ENCODE data around the gene KLHL4. TPM values are rescaled to one million over a fixed set of nuclear protein-coding genes. Genes with fewer than 3 reads are reported as not detected.

Gene KLHL4
- total and polyA plus RNA-seq, 2 donors (not counting 1 experiment from before 2014, with no cell fraction given), result not detected

- H3K27me3 Mint-ChIP-seq, result no peaks in the 10 kb centered on the region
- no peak overlapping the region for H3K4me2 ChIP-seq (replicated peaks; ENCODE audit: low read depth, low read length, poor library complexity, severe bottlenecking)
- H3K4me3 ChIP-seq (ENCODE audit: control extremely low read depth in 1 of 5, extremely low read depth in 1 of 5, insufficient read depth in 1 of 5, low read depth in 2 of 5, low read length in 4 of 5), result no peak overlapping the region
- CTCF ChIA-PET, result no interaction called here
- no peak overlapping the region for H3K27ac Mint-ChIP-seq
- H3K27ac ChIP-seq (ENCODE audit: low read length in 2 of 2), result no peak overlapping the region
- no peak overlapping the region for H3K9ac ChIP-seq (ENCODE audit: low read length)
- POLR2A ChIA-PET, result no interaction called here
- no peaks in the 10 kb centered on the region for H3K36me3 ChIP-seq (replicated peaks in 1 of 2; ENCODE audit: control extremely low read depth in 1 of 2, control insufficient read depth in 1 of 2, extremely low read depth in 1 of 2, insufficient read depth in 2 of 2, low read length in 1 of 2)
- ATAC-seq (ENCODE audit: low read depth) (no peak), DNase-seq (no peak)
- TF ChIP-seq CTCF (IDR thresholded peaks at IDR 0.05), result no peak
- TF ChIP-seq EZH2 (IDR thresholded peaks at IDR 0.05; ENCODE audit: borderline replicate concordance, insufficient read depth, low read depth, low read length, poor library complexity, severe bottlenecking), result no peak
- H3K27me3 ChIP-seq (replicated peaks in 1 of 4; ENCODE audit: control extremely low read depth in 1 of 4, control insufficient read depth in 3 of 4, insufficient read depth in 4 of 4, low read length in 3 of 4), result no peaks in the 10 kb centered on the region
- H3K4me1 Mint-ChIP-seq, result no peaks in the 10 kb centered on the region
- WGBS (ENCODE audit: insufficient coverage), result 100% methylated on average over 3 of the region's 10 CpGs
- H3K79me2 ChIP-seq (ENCODE audit: control insufficient read depth, insufficient read depth, low read length), result no peaks in the 10 kb centered on the region
- H2AFZ ChIP-seq (ENCODE audit: insufficient read depth, low read depth, low read length, poor library complexity, severe bottlenecking), result no peak overlapping the region
- no peaks in the 10 kb centered on the region for H3K9me3 Mint-ChIP-seq (ENCODE audit: insufficient read depth)
- no peaks in the 10 kb centered on the region for H3K4me1 ChIP-seq (ENCODE audit: control insufficient read depth in 2 of 2, insufficient read depth in 2 of 2, low read length in 2 of 2)
- intact Hi-C loops (cut with micrococcal nuclease), result no loop called here
- no peak overlapping the region for H3K4me3 Mint-ChIP-seq
- H4K20me1 ChIP-seq (ENCODE audit: control insufficient read depth, insufficient read depth, low read length, poor library complexity, severe bottlenecking), result no peaks in the 10 kb centered on the region
- no peaks in the 10 kb centered on the region for H3K9me3 ChIP-seq (ENCODE audit: control extremely low read depth in 1 of 3, control insufficient read depth in 2 of 3, insufficient read depth in 1 of 3, low read length in 2 of 3)
These were observed 10.9 kb downstream of the KLHL4 start for GRCh38 chrX:87528487-87528886.

- no peaks in the 10 kb centered on the region for H3K27me3 Mint-ChIP-seq
- Histone ChIP-seq H3K4me1 (ENCODE audit: control insufficient read depth in 2 of 2, insufficient read depth in 2 of 2, low read length in 2 of 2) (no peaks in the 10 kb centered on the region), H3K36me3 (replicated peaks in 1 of 2; ENCODE audit: control extremely low read depth in 1 of 2, control insufficient read depth in 1 of 2, extremely low read depth in 1 of 2, insufficient read depth in 2 of 2, low read length in 1 of 2) (no peaks in the 10 kb centered on the region), H4K20me1 (ENCODE audit: control insufficient read depth, insufficient read depth, low read length, poor library complexity, severe bottlenecking) (no peaks in the 10 kb centered on the region), H3K79me2 (ENCODE audit: control insufficient read depth, insufficient read depth, low read length) (no peaks in the 10 kb centered on the region), H3K9ac (ENCODE audit: low read length) (no peak overlapping the region), H3K27me3 (replicated peaks in 1 of 4; ENCODE audit: control extremely low read depth in 1 of 4, control insufficient read depth in 3 of 4, insufficient read depth in 4 of 4, low read length in 3 of 4) (no peaks in the 10 kb centered on the region), H3K9me3 (ENCODE audit: control extremely low read depth in 1 of 3, control insufficient read depth in 2 of 3, insufficient read depth in 1 of 3, low read length in 2 of 3) (no peaks in the 10 kb centered on the region), H3K4me3 (ENCODE audit: control extremely low read depth in 1 of 5, extremely low read depth in 1 of 5, insufficient read depth in 1 of 5, low read depth in 2 of 5, low read length in 4 of 5) (no peak overlapping the region), H2AFZ (ENCODE audit: insufficient read depth, low read depth, low read length, poor library complexity, severe bottlenecking) (no peak overlapping the region), H3K27ac (ENCODE audit: low read length in 2 of 2) (no peak overlapping the region), H3K4me2 (replicated peaks; ENCODE audit: low read depth, low read length, poor library complexity, severe bottlenecking) (no peak overlapping the region)
- ATAC-seq (ENCODE audit: low read depth), result no peak
- ChIA-PET POLR2A (no interaction called here), CTCF (no interaction called here)
- TF ChIP-seq EZH2 (IDR thresholded peaks at IDR 0.05; ENCODE audit: borderline replicate concordance, insufficient read depth, low read depth, low read length, poor library complexity, severe bottlenecking), result no peak
- no peak for TF ChIP-seq CTCF (IDR thresholded peaks at IDR 0.05)
- intact Hi-C loops (cut with micrococcal nuclease), result no loop called here
- H3K9me3 Mint-ChIP-seq (ENCODE audit: insufficient read depth), result no peaks in the 10 kb centered on the region
- no peak for DNase-seq
- H3K27ac Mint-ChIP-seq, result no peak overlapping the region
- no peaks in the 10 kb centered on the region for H3K4me1 Mint-ChIP-seq
- no peak overlapping the region for H3K4me3 Mint-ChIP-seq
- no CpG with 5 or more reads among the region's 1 CpG for WGBS (ENCODE audit: insufficient coverage)
These were observed 54.4 kb downstream of the KLHL4 start for GRCh38 chrX:87571964-87572363.
